OCI-LY7 (cell line): ENCODE results near the gene IRF1. TPM values are rescaled to one million over a fixed set of nuclear protein-coding genes. Genes with fewer than 3 reads are reported as not detected.

ENCODE experiments used
- BruUV-seq: library from RNA; stranded (reverse); fragments of 400-500 nt; replicated peaks from 2 replicates; lab custom pipeline; 2021; lab: Mats Ljungman, UMichigan
- CTCF ChIA-PET: fragments of 300-600 bp; sonication (Branson Sonifier 250); formaldehyde crosslinking; loops from one replicate; lab custom pipeline; 2022; ENCODE audit warnings: antibody characterized with exemption; ENCODE audit not compliant: unreplicated experiment; lab: Charles Lee
- POLR2A ChIA-PET: fragments of 300-600 bp; sonication (Branson Sonifier 250); formaldehyde crosslinking; loops from one replicate; lab custom pipeline; 2022; ENCODE audit warnings: antibody characterized with exemption; lab: Charles Lee
- DNase-seq: peaks from one replicate; pipeline ENCODE4 v3.0.0-alpha.2; 2015; ENCODE audit warnings: low spot score
- H2AFZ ChIP-seq: fragments of 200-600 bp; sonication (generic), shearing (Covaris generic); 2 replicates; pipeline ENCODE4 v1.6.1; 2014; ENCODE audit warnings: mild to moderate bottlenecking, antibody characterized with exemption, low read length, moderate library complexity
- H3K27ac ChIP-seq: fragments of 200-600 bp; sonication (generic); 2 replicates; pipeline ENCODE4 v1.5.1; 2014; ENCODE audit warnings: mixed run types, low read depth, mild to moderate bottlenecking, moderate library complexity, low read length, inconsistent platforms; ENCODE audit not compliant: poor library complexity, severe bottlenecking
- H3K36me3 ChIP-seq: fragments of 200-600 bp; sonication (generic); 2 replicates; pipeline ENCODE4 v1.6.1; 2014; ENCODE audit warnings: mild to moderate bottlenecking, antibody characterized with exemption, low read length, moderate library complexity, mixed read lengths; ENCODE audit not compliant: insufficient read depth
- H3K4me1 ChIP-seq: fragments of 200-600 bp; sonication (generic); 2 replicates; pipeline ENCODE4 v1.5.1; 2014; ENCODE audit warnings: mild to moderate bottlenecking, low read length; ENCODE audit not compliant: insufficient read depth, poor library complexity, severe bottlenecking
- H3K4me2 ChIP-seq: fragments of 200-600 bp; sonication (generic); 2 replicates; pipeline ENCODE4 v1.6.1; 2014; ENCODE audit warnings: mild to moderate bottlenecking, low read length
- H3K4me3 ChIP-seq: fragments of 200-600 bp; sonication (generic); 2 replicates; pipeline ENCODE4 v1.5.1; 2014; ENCODE audit warnings: mild to moderate bottlenecking, low read depth, low read length; ENCODE audit not compliant: poor library complexity, severe bottlenecking
- H3K79me2 ChIP-seq: fragments of 200-600 bp; sonication (generic); 2 replicates; pipeline ENCODE4 v1.6.1; 2016; ENCODE audit warnings: low read depth, mild to moderate bottlenecking, low read length, moderate library complexity, mixed read lengths; ENCODE audit not compliant: insufficient read depth
- H3K9me2 ChIP-seq: fragments of 200-600 bp; sonication (generic); 2 replicates; pipeline ENCODE4 v1.6.1; 2016; ENCODE audit warnings: mild to moderate bottlenecking, low read length, mixed read lengths; ENCODE audit not compliant: insufficient read depth
- H3K9me3 ChIP-seq: fragments of 200-600 bp; sonication (generic); 2 replicates; pipeline ENCODE4 v1.6.1; 2014; ENCODE audit warnings: mild to moderate bottlenecking, mixed run types, low read length, mixed read lengths
- H4K20me1 ChIP-seq: fragments of 200-600 bp; sonication (generic); 2 replicates; pipeline ENCODE4 v1.6.1; 2014; ENCODE audit warnings: mild to moderate bottlenecking, antibody characterized with exemption, low read length, moderate library complexity, mixed read lengths; ENCODE audit not compliant: insufficient read depth
- CTCF ChIP-seq: fragments of 200-600 bp; sonication (generic); conservative IDR thresholded peaks from 2 replicates; pipeline ENCODE4 v1.5.1; 2014; ENCODE audit warnings: mild to moderate bottlenecking, antibody characterized with exemption, low read length, moderate library complexity, mixed read lengths
- EZH2phosphoT487 ChIP-seq: fragments of 200-600 bp; sonication (generic); IDR thresholded peaks from 2 replicates; pipeline ENCODE4 v1.6.1; 2018; ENCODE audit warnings: low read depth, borderline replicate concordance, mild to moderate bottlenecking, mixed run types, antibody characterized with exemption, low read length, moderate library complexity, mixed read lengths
- intact Hi-C: fragments of 100-400 bp; cut with micrococcal nuclease; formaldehyde crosslinking; loops from one replicate; pipeline ENCODE4 v1.10.0; 2022; ENCODE audit not compliant: unreplicated experiment
- total RNA-seq, 2 experiments: library from RNA; depleted of rRNA in 1 of 2; stranded (reverse); fragments of >200 nt in 1 of 2; shearing (Covaris generic) in 1 of 2; gene quantifications; 2 replicates each; pipeline ENCODE4 v1.2.3, GENCODE V29; 2014 to 2022

The IRF1 gene
- total RNA-seq, 2 experiments from 2014 or later, result 24.8 to 39.4 TPM

- H3K4me1 ChIP-seq, result peaks cover 65% of the 10 kb centered on the region
- H3K27ac ChIP-seq, result peak overlapping the region; percentile 50
- no peaks in the 10 kb centered on the region for H4K20me1 ChIP-seq
- no peaks in the 10 kb centered on the region for H3K9me3 ChIP-seq
- H3K36me3 ChIP-seq, result no peaks in the 10 kb centered on the region
- ChIA-PET CTCF (interaction anchor here (0.6 to 1.4 kb wide), 7 partner anchors 30 to 391 kb away, joined by 3 to 9 read pairs (median 5); no protein-coding TSS in a partner anchor), POLR2A (interaction anchor here (0.5 to 3.0 kb wide), 19 partner anchors 9 to 950 kb away, joined by 3 to 26 read pairs (median 4); partner anchors contain the start of gene RAD50)
- no TSS peak for BruUV-seq
- no peaks in the 10 kb centered on the region for H3K9me2 ChIP-seq
- H3K4me3 ChIP-seq, result peak overlapping the region; percentile 78
- H3K79me2 ChIP-seq, result no peaks in the 10 kb centered on the region
- DNase-seq, result peak; percentile 75
- peak overlapping the region; percentile 73; the same call in 1 of the 2 replicates for H2AFZ ChIP-seq
- H3K4me2 ChIP-seq, result peak overlapping the region; percentile 99
- TF ChIP-seq CTCF (no peak), EZH2phosphoT487 (no peak)
- intact Hi-C loops, result loop anchor here (1.0 to 10.0 kb wide), 4 partner anchors 78 to 1438 kb away; no protein-coding TSS in a partner anchor
These were observed 6.3 kb upstream of the IRF1 start for GRCh38 chr5:132496631-132497487.

GRCh38 chr5:132496191-132496630, 5.6 kb upstream of the IRF1 start:
- POLR2A ChIA-PET, result interaction anchor here (0.6 to 3.0 kb wide), 19 partner anchors 12 to 950 kb away, joined by 3 to 26 read pairs (median 4); partner anchors contain the start of gene RAD50
- intact Hi-C loops, result loop anchor here (1.0 to 10.0 kb wide), 4 partner anchors 77 to 1439 kb away; no protein-coding TSS in a partner anchor
- Histone ChIP-seq H3K4me3 (peak overlapping the region; percentile 78), H3K79me2 (no peaks in the 10 kb centered on the region), H3K4me2 (peak overlapping the region; percentile 99), H4K20me1 (no peaks in the 10 kb centered on the region), H3K27ac (peak overlapping the region; percentile 50), H3K4me1 (peaks cover 65% of the 10 kb centered on the region), H3K9me3 (no peaks in the 10 kb centered on the region), H3K9me2 (no peaks in the 10 kb centered on the region), H2AFZ (peak overlapping the region; percentile 73; the same call in 1 of the 2 replicates), H3K36me3 (no peaks in the 10 kb centered on the region)
- peak; percentile 93 for DNase-seq
- TF ChIP-seq EZH2phosphoT487, result no peak
- no peak for TF ChIP-seq CTCF
- CTCF ChIA-PET, result interaction anchor here (0.6 to 1.4 kb wide), 8 partner anchors 29 to 608 kb away, joined by 3 to 9 read pairs (median 5); no protein-coding TSS in a partner anchor
- no TSS peak for BruUV-seq
